Gastrocnemius medialis (tissue), 4 donors: ENCODE data around the gene ELK4. TPM values are rescaled to one million over a fixed set of nuclear protein-coding genes. Genes with fewer than 3 reads are reported as not detected.

ENCODE experiments used
- ATAC-seq, 2 donors: fragments of 150-250 bp; one replicate each; pipeline ENCODE4 v1.9.1; 2016
- DNase-seq, 2 donors: peaks; one replicate each; pipeline ENCODE4 v3.0.0-alpha.2; 2019
- H3K27ac ChIP-seq, 4 donors: fragments of 200-600 bp; sonication (generic); 1 replicate in 1 of 4; 2 replicates in 3 of 4; pipeline ENCODE4 v1.5.1; 2016 to 2018; ENCODE audit warnings: mild to moderate bottlenecking in 2 of 4, moderate library complexity in 1 of 4
- H3K27me3 ChIP-seq, 3 donors: fragments of 200-600 bp; sonication (generic) in 2 of 3; 1 replicate in 1 of 3; 2 replicates in 2 of 3; pipeline versions ENCODE4 v1.5.1 to v1.6.0; 2016 to 2019; ENCODE audit warnings: mild to moderate bottlenecking in 1 of 3, moderate library complexity in 1 of 3
- H3K36me3 ChIP-seq, 2 donors: fragments of 200-600 bp; sonication (generic) in 1 of 2; one replicate each; pipeline ENCODE4 v1.5.1; 2017 to 2018
- H3K4me1 ChIP-seq, 2 donors: fragments of 200-600 bp; sonication (generic) in 1 of 2; one replicate each; pipeline ENCODE4 v1.5.1; 2016 to 2017; ENCODE audit warnings: mild to moderate bottlenecking in 2 of 2
- H3K4me3 ChIP-seq, 4 donors: fragments of 200-600 bp; sonication (generic) in 3 of 4; 1 replicate in 1 of 4; 2 replicates in 3 of 4; pipeline ENCODE4 v1.5.1; 2016 to 2019; ENCODE audit warnings: mild to moderate bottlenecking in 2 of 4
- H3K9me3 ChIP-seq, 3 donors: fragments of 200-600 bp; sonication (generic) in 2 of 3; 1 replicate in 1 of 3; 2 replicates in 2 of 3; pipeline ENCODE4 v1.5.1; 2016 to 2019
- POLR2A ChIP-seq, 2 donors: fragments of 450-650 bp; IDR thresholded peaks; one replicate each; pipeline ENCODE4 v1.6.1; 2017; ENCODE audit warnings: antibody characterized with exemption in 2 of 2, mild to moderate bottlenecking in 2 of 2, moderate library complexity in 2 of 2
- in situ Hi-C, 4 donors: fragments of 200-750 bp; cut with MboI; loops; one replicate each; pipeline versions ENCODE4 v1.15.0 to v1.8.0; 2017; ENCODE audit warnings: low sequenced_read_pairs in 4 of 4
- intact Hi-C: fragments of 100-400 bp; cut with DNase I; formaldehyde crosslinking; loops from one replicate; pipeline ENCODE4 v1.15.1; 2023; ENCODE audit warnings: low total_unique reads
- total RNA-seq, 4 donors: library from RNA; depleted of rRNA; stranded (reverse); fragments of >200 nt; gene quantifications; one replicate each; pipeline versions ENCODE4 v1.1.0 to v1.2.3, GENCODE V29; 2016
- TF ChIP-seq, protein P1 (sequence below), 5 experiments: fragments of 450-650 bp in 3 of 5; fragments of 200-600 bp in 2 of 5; sonication (generic) in 2 of 5; IDR thresholded peaks in 4 of 5; conservative IDR thresholded peaks in 1 of 5; 1 replicate in 4 of 5; 2 replicates in 1 of 5; pipeline ENCODE4 v1.5.1; 2016 to 2019; ENCODE audit warnings: antibody characterized with exemption in 5 of 5, mild to moderate bottlenecking in 3 of 5, moderate library complexity in 3 of 5

Gene ELK4
- total RNA-seq, 4 donors from 2014 or later: 17.3 to 24.2 (median 20.1) TPM

- no peak for TF ChIP-seq POLR2A (IDR thresholded peaks at IDR 0.05)
- TF ChIP-seq, protein P1, sequence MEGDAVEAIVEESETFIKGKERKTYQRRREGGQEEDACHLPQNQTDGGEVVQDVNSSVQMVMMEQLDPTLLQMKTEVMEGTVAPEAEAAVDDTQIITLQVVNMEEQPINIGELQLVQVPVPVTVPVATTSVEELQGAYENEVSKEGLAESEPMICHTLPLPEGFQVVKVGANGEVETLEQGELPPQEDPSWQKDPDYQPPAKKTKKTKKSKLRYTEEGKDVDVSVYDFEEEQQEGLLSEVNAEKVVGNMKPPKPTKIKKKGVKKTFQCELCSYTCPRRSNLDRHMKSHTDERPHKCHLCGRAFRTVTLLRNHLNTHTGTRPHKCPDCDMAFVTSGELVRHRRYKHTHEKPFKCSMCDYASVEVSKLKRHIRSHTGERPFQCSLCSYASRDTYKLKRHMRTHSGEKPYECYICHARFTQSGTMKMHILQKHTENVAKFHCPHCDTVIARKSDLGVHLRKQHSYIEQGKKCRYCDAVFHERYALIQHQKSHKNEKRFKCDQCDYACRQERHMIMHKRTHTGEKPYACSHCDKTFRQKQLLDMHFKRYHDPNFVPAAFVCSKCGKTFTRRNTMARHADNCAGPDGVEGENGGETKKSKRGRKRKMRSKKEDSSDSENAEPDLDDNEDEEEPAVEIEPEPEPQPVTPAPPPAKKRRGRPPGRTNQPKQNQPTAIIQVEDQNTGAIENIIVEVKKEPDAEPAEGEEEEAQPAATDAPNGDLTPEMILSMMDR (IDR thresholded peaks at IDR 0.05 in 4 of 5, conservative IDR thresholded peaks at IDR 0.05 in 1 of 5): no peak
- H3K27ac ChIP-seq: no peak overlapping the region
- in situ Hi-C loops: no loop called here
- ATAC-seq (no peak), DNase-seq (no peak)
- no peaks in the 10 kb centered on the region for H3K4me1 ChIP-seq
- H3K9me3 ChIP-seq: no peaks in the 10 kb centered on the region
- no peaks in the 10 kb centered on the region for H3K36me3 ChIP-seq
- H3K4me3 ChIP-seq: no peak overlapping the region
- intact Hi-C loops: no loop called here
- peaks cover 30 to 39% (median 31%) of the 10 kb centered on the region in 3 donors for H3K27me3 ChIP-seq
Measured at GRCh38 chr1:205567716-205568115, 64.1 kb downstream of the ELK4 start.

DNA sequence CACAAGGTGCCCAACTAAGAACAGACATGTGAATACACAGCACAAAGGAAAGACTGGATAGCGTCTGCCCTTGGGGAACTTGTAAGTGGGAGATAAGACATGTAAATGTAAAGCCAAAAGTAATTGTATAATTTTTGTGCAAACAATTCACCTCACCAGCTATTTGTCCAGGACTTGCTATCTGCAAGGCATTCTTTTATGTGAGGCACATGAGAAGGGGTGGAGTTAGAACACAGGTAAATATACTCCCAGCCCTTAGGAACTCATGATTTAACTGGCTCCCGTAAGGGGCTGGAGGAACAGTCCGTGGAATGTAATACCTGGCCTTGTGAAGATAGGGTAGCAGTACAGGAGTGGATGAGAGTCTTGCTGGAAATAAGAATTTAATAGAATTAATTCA is 66.0 kb downstream of the ELK4 start:
- peaks cover 29 to 41% (median 30%) of the 10 kb centered on the region in 3 donors for H3K27me3 ChIP-seq
- in situ Hi-C loops (no loop called here), intact Hi-C loops (no loop called here)
- TF ChIP-seq POLR2A (IDR thresholded peaks at IDR 0.05): no peak
- TF ChIP-seq, protein P1 (IDR thresholded peaks at IDR 0.05 in 4 of 5, conservative IDR thresholded peaks at IDR 0.05 in 1 of 5): no peak
- H3K4me3 ChIP-seq: no peak overlapping the region
- H3K27ac ChIP-seq: no peak overlapping the region
- no peaks in the 10 kb centered on the region for H3K36me3 ChIP-seq
- peaks cover 0 to 4% (median 0%) of the 10 kb centered on the region in 3 donors for H3K9me3 ChIP-seq
- no peak for DNase-seq
- no peaks in the 10 kb centered on the region for H3K4me1 ChIP-seq
- no peak for ATAC-seq

GRCh38 chr1:205563927-205564441 is 67.8 kb downstream of the ELK4 start:
- Histone ChIP-seq H3K4me3 (no peak overlapping the region), H3K4me1 (no peaks in the 10 kb centered on the region), H3K27me3 (peaks cover 20 to 29% (median 20%) of the 10 kb centered on the region in 3 donors), H3K27ac (no peak overlapping the region), H3K36me3 (no peaks in the 10 kb centered on the region), H3K9me3 (peaks cover 0 to 13% (median 0%) of the 10 kb centered on the region in 3 donors)
- in situ Hi-C loops: no loop called here
- intact Hi-C loops: no loop called here
- ATAC-seq: no peak
- TF ChIP-seq POLR2A (IDR thresholded peaks at IDR 0.05): no peak
- TF ChIP-seq, protein P1 (IDR thresholded peaks at IDR 0.05 in 4 of 5, conservative IDR thresholded peaks at IDR 0.05 in 1 of 5): no peak
- DNase-seq: no peak

- ATAC-seq (no peak), DNase-seq (no peak)
- H3K27ac ChIP-seq: no peak overlapping the region
- no peaks in the 10 kb centered on the region for H3K36me3 ChIP-seq
- no peak overlapping the region for H3K4me3 ChIP-seq
- intact Hi-C loops (no loop called here), in situ Hi-C loops (no loop called here)
- H3K27me3 ChIP-seq: peaks cover under 1 to 15% (median 3%) of the 10 kb centered on the region in 3 donors
- peaks cover 0 to 13% (median 0%) of the 10 kb centered on the region in 3 donors for H3K9me3 ChIP-seq
- TF ChIP-seq, protein P1 (IDR thresholded peaks at IDR 0.05 in 4 of 5, conservative IDR thresholded peaks at IDR 0.05 in 1 of 5): no peak
- TF ChIP-seq POLR2A (IDR thresholded peaks at IDR 0.05): no peak
- H3K4me1 ChIP-seq: no peaks in the 10 kb centered on the region
Measured at GRCh38 chr1:205561501-205562203, 70.2 kb downstream of the ELK4 start.

Other genes with a start within 250 kb of the ELK4 start
- gene LEMD1, start 210.0 kb downstream of the ELK4 start, total RNA-seq: not detected
- not detected for gene BLACAT1, start 176.0 kb downstream of the ELK4 start, total RNA-seq
- 1 to 10 TPM; 1.2 to 4.6 (median 1.5) TPM for gene CDK18, start 127.3 kb downstream of the ELK4 start, total RNA-seq
- 1 to 10 TPM in 2 of 4 donors, under 1 TPM in 1, not detected in 1; 0.76 to 1.2 (median 1.0) TPM for gene SLC45A3, start 48.5 kb upstream of the ELK4 start, total RNA-seq
- 10 to 100 TPM; 45.5 to 69.7 (median 62.6) TPM for gene NUCKS1, start 118.2 kb upstream of the ELK4 start, total RNA-seq
- gene RAB29, start 143.5 kb upstream of the ELK4 start, total RNA-seq: 10 to 100 TPM in 3 of 4 donors, 1 to 10 TPM in 1; 8.4 to 13.8 (median 10.7) TPM
- gene SLC41A1, start 181.2 kb upstream of the ELK4 start, total RNA-seq: 10 to 100 TPM; 21.5 to 39.8 (median 36.8) TPM
- not detected for gene PM20D1, start 218.1 kb upstream of the ELK4 start, total RNA-seq